Measurements from ENCODE around the gene HSF5. TPM values are rescaled to one million over a fixed set of nuclear protein-coding genes. Genes with fewer than 3 reads are reported as not detected.
"Not testable (repeated sequence)": the region's sequence is repeated elsewhere in the genome, so short reads cannot be mapped to it uniquely, and the experiment has no call there.

HSF5 gene
- total RNA-seq, 1 experiment from 2014 or later = not detected

DNA sequence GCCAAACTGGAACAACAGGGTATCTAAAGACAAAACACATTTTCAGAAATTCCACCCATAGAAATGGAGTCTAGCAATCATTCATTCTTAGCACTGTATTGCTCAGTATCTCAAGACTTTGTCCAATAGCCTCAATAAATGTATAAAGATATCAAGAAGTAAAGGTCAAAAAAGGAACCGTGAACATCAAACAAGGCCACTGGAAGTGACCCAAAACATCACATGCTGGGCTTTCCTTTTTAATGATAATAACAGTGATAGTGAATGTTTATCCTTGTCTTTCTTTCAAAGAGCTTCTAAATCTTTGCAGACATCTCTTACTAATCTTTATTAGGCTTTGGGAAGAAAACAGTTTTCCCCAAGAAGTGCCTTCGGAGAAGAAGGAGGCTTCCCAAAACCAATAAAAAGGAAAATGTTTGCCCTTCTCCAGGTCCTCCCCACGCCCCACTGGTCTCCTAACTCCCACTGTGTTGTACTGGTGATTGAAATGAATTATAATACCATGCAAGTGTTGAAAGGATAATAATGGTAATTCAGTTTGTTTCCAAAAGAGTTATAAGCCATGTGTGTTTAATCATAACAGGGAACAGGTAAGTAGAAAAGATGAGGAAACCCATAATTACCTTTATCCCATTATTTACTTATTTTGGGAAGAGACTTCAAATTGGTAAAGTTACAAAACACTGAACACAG lies 89.5 kb downstream of the HSF5 start:
- WGBS (ENCODE audit: extremely low coverage, insufficient read length, low lambda C conversion rate) = no CpG with 5 or more reads among the region's 3 CpGs
- Mint-ChIP-seq H3K9me3 (no peaks in the 10 kb centered on the region), H3K4me3 (no peak overlapping the region), H3K27ac (no peak overlapping the region), H3K36me3 (ENCODE audit: insufficient read depth in 1 of 3, low read depth in 3 of 3) (no peaks in the 10 kb centered on the region), H3K4me1 (peaks cover 37% of the 10 kb centered on the region in 2 experiments), H3K27me3 (ENCODE audit: low read depth) (peaks cover 97% of the 10 kb centered on the region)
- no peaks in the 10 kb centered on the region for H3K9me3 ChIP-seq (ENCODE audit: control insufficient read depth, low read depth, low read length)
- H3K4me2 ChIP-seq (ENCODE audit: insufficient read depth, insufficient read length, low read length) = no peak overlapping the region
- no peak overlapping the region for H3K56ac ChIP-seq (ENCODE audit: insufficient read length, low read depth, low read length)
- H3K23me2 ChIP-seq (ENCODE audit: insufficient read length, low read depth, low read length, poor library complexity, severe bottlenecking) = no peaks in the 10 kb centered on the region
- H4K91ac ChIP-seq (ENCODE audit: insufficient read length, low read depth, low read length) = no peak overlapping the region
- H4K5ac ChIP-seq (ENCODE audit: insufficient read length, low read depth, low read length) = no peak overlapping the region
- no peak overlapping the region for H3K14ac ChIP-seq (ENCODE audit: insufficient read depth, low read length)
- no peak for DNase-seq
- H2BK15ac ChIP-seq (ENCODE audit: low read depth, low read length) = no peak overlapping the region
- H3K79me1 ChIP-seq (ENCODE audit: insufficient read depth, low read depth, low read length, poor library complexity, severe bottlenecking) = no peaks in the 10 kb centered on the region
- H3K23ac ChIP-seq (ENCODE audit: insufficient read length, low read depth, low read length) = no peak overlapping the region
- H3K4ac ChIP-seq (ENCODE audit: low read depth, low read length) = no peak overlapping the region
- no peak overlapping the region for H4K8ac ChIP-seq (replicated peaks; ENCODE audit: insufficient read length, low read depth, low read length)
- H3K27ac ChIP-seq (ENCODE audit: insufficient read length, low read depth, low read length) = no peak overlapping the region
- no peak overlapping the region for H2AK5ac ChIP-seq (ENCODE audit: insufficient read length, low read length)
- H3K79me2 ChIP-seq (ENCODE audit: insufficient read depth, low read length) = no peaks in the 10 kb centered on the region
- H3K4me1 ChIP-seq (ENCODE audit: insufficient read depth, low read length) = peaks cover 9% of the 10 kb centered on the region; the same call in 1 of the 2 replicates
- H2AFZ ChIP-seq (ENCODE audit: low read length) = no peak overlapping the region
- H4K20me1 ChIP-seq (ENCODE audit: control insufficient read depth, insufficient read depth, insufficient read length) = no peaks in the 10 kb centered on the region
- H3K18ac ChIP-seq (ENCODE audit: insufficient read length, low read depth, low read length) = no peak overlapping the region
- peaks cover 40% of the 10 kb centered on the region for H3K27me3 ChIP-seq (ENCODE audit: insufficient read depth, low read length)
- no peak overlapping the region for H2BK5ac ChIP-seq (ENCODE audit: insufficient read length, low read length)
- no peak overlapping the region for H2BK20ac ChIP-seq (ENCODE audit: low read depth, low read length, poor library complexity, severe bottlenecking)
- no peak overlapping the region for H2BK120ac ChIP-seq (ENCODE audit: low read depth, low read length, poor library complexity, severe bottlenecking)
- H2BK12ac ChIP-seq (ENCODE audit: insufficient read length, low read depth, low read length) = no peak overlapping the region
- H3K9ac ChIP-seq (ENCODE audit: extremely low read depth, insufficient read length, low read length) = no peak overlapping the region
- no peak overlapping the region for H3T11ph ChIP-seq (ENCODE audit: low read length)
- TF ChIP-seq, protein P1, sequence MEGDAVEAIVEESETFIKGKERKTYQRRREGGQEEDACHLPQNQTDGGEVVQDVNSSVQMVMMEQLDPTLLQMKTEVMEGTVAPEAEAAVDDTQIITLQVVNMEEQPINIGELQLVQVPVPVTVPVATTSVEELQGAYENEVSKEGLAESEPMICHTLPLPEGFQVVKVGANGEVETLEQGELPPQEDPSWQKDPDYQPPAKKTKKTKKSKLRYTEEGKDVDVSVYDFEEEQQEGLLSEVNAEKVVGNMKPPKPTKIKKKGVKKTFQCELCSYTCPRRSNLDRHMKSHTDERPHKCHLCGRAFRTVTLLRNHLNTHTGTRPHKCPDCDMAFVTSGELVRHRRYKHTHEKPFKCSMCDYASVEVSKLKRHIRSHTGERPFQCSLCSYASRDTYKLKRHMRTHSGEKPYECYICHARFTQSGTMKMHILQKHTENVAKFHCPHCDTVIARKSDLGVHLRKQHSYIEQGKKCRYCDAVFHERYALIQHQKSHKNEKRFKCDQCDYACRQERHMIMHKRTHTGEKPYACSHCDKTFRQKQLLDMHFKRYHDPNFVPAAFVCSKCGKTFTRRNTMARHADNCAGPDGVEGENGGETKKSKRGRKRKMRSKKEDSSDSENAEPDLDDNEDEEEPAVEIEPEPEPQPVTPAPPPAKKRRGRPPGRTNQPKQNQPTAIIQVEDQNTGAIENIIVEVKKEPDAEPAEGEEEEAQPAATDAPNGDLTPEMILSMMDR (conservative IDR thresholded peaks at IDR 0.05) = no peak

DNA sequence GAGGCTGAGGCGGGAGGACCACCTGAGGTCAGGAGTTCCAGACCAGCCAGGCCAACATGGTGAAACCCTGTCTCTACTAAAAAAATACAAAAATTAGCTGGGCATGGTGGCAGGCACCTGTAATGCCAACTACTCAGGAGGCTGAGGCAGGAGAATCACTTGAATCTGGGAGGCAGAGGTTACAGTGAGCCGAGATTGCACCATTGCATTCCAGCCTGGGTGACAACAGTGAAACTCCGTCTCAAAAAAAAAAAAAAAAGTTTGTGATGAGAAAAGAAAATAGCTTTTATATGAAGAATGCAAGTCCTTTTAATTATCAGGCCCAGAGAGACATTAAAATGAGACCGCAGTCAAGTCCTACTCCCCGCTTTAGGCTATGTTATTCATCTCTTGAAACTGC lies 90.8 kb downstream of the HSF5 start:
- not testable (repeated sequence) for DNase-seq; H3K9me3 ChIP-seq (ENCODE audit: control insufficient read depth, low read depth, low read length); H3K9ac ChIP-seq (ENCODE audit: extremely low read depth, insufficient read length, low read length); H3K4me3 Mint-ChIP-seq; H4K20me1 ChIP-seq (ENCODE audit: control insufficient read depth, insufficient read depth, insufficient read length); H3T11ph ChIP-seq (ENCODE audit: low read length); H2BK5ac ChIP-seq (ENCODE audit: insufficient read length, low read length); H3K79me2 ChIP-seq (ENCODE audit: insufficient read depth, low read length); H4K5ac ChIP-seq (ENCODE audit: insufficient read length, low read depth, low read length); H3K4ac ChIP-seq (ENCODE audit: low read depth, low read length); H2BK12ac ChIP-seq (ENCODE audit: insufficient read length, low read depth, low read length); H3K36me3 Mint-ChIP-seq (ENCODE audit: insufficient read depth in 1 of 3, low read depth in 3 of 3); H3K18ac ChIP-seq (ENCODE audit: insufficient read length, low read depth, low read length); H4K8ac ChIP-seq (replicated peaks; ENCODE audit: insufficient read length, low read depth, low read length); H2AFZ ChIP-seq (ENCODE audit: low read length); H3K27ac ChIP-seq (ENCODE audit: insufficient read length, low read depth, low read length); H2AK5ac ChIP-seq (ENCODE audit: insufficient read length, low read length); H3K14ac ChIP-seq (ENCODE audit: insufficient read depth, low read length); H3K4me2 ChIP-seq (ENCODE audit: insufficient read depth, insufficient read length, low read length); H2BK20ac ChIP-seq (ENCODE audit: low read depth, low read length, poor library complexity, severe bottlenecking); H2BK120ac ChIP-seq (ENCODE audit: low read depth, low read length, poor library complexity, severe bottlenecking); H2BK15ac ChIP-seq (ENCODE audit: low read depth, low read length); H4K91ac ChIP-seq (ENCODE audit: insufficient read length, low read depth, low read length); H3K56ac ChIP-seq (ENCODE audit: insufficient read length, low read depth, low read length); H3K4me1 ChIP-seq (ENCODE audit: insufficient read depth, low read length); H3K9me3 Mint-ChIP-seq; H3K23ac ChIP-seq (ENCODE audit: insufficient read length, low read depth, low read length); H3K79me1 ChIP-seq (ENCODE audit: insufficient read depth, low read depth, low read length, poor library complexity, severe bottlenecking); H3K23me2 ChIP-seq (ENCODE audit: insufficient read length, low read depth, low read length, poor library complexity, severe bottlenecking); H3K27ac Mint-ChIP-seq
- H3K4me1 Mint-ChIP-seq = peaks cover 24% of the 10 kb centered on the region in 2 experiments
- peaks cover 36% of the 10 kb centered on the region for H3K27me3 ChIP-seq (ENCODE audit: insufficient read depth, low read length)
- peaks cover 89% of the 10 kb centered on the region for H3K27me3 Mint-ChIP-seq (ENCODE audit: low read depth)
- no CpG with 5 or more reads among the region's 5 CpGs for WGBS (ENCODE audit: extremely low coverage, insufficient read length, low lambda C conversion rate)

Measured in H9 (cell line).